GM19035 (cell line): ENCODE results near the gene ZNF14.
"Not testable (repeated sequence)": the region's sequence is repeated elsewhere in the genome, so short reads cannot be mapped to it uniquely, and the experiment has no call there.

Experiments
- ATAC-seq: cut with Tn5 transposase; IDR thresholded peaks from one replicate; pipeline ENCODE4 v1.9.1; 2021; ENCODE audit not compliant: unreplicated experiment

Gene ZNF14

DNA sequence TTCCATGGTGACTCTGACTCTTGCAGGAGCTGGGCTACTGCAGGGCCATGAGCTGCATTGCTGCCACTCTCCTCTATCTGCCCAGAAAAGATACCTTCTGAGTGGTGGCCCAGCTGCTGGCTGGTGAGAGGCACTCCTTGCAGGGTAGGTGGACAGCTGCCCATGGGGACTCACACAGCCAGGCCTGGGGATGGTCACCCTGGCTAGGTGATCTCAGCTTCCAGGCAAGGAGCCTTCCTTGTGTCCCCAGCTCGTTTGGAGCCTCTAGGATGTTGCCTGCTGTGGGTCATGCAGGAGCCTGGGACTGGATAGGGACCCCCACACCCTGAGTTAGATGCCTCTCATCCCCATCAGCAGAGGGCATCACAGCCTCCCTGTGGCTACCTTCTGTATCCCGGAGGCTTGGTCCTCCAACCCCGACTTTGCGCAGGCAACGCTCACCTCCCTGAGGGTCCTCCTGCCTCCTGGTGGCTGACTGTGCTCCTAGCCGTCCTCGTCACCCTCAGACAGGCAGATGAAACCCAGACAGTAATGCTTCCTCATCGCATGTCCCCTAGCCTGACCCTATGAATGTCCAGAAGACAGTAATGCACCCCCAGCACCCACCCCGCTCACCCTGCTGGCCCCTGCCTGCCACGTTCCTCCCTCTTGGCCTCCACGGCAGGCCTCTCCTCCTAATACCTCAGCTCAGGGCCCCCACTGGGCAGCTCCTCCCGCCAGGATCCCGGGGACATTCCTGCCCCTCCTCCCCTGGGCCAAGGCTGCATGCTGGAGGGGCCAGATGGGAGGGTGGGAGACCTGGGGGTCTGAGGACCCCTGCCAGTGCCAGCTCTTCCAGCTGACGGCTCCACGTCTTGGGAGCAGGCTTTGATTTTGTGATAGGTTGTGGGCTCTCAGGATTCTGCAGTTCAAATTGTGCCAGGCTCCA is 13.6 kb upstream of the ZNF14 start:
- no peak for ATAC-seq

DNA sequence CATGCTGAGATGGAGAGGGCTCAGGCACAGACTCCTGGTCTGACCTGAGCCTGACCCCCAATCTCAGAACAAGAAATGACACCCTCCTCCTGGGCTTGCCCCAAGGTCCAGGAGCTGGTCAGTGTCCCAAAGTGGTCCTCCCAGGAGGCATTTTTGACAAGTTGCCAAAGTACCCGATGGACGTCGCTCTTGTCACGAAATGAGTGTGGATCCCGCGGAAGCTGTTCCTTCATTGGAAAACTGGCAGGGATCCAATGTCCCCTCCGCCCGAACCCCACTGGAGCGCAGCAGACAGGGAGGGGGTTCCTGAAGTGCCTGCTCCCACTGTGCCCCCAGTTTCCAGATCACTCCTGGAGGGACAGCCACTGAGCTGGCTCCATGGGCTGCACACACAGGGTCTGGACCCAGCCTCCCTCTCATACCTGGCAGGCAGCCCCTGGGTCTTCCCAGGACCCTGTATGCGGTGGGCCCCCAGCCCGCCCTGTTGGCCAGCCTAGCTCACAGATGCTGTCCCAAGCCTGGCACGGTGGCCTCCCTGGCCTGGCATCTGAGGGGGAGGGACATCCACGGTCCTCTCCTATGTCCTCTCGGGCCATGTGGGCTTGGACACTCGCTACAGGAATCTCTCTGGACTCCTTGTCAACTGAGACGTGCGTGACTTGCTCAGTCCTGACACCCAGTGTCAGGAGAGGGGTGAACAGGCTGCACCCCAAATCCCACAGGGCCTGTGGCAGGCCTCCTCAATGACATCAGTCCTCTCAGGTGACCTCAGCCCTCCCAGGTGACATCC is 12.8 kb upstream of the ZNF14 start:
- ATAC-seq = no peak

- ATAC-seq = no peak
Observed at GRCh38 chr19:19744641-19745040, 11.7 kb upstream of the ZNF14 start.

DNA sequence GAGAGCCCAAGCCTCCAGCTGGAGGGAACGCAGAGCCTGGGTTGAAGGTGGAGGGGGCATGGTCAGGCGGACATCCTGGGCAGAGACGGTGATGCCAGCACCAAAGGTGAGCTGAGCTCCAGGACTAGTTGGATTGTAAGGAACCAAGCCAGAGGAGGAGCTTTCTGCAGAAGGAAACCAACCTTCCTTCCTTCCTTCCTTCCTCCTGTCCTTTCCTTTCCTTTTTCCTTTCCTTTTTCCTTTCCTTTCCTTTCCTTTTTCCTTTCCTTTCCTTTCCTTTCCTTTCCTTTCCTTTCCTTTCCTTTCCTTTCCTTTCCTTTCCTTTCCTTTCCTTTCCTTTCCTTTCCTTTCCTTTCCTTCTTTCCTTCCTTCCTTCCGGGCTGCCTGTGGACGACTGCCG is 11.0 kb upstream of the ZNF14 start:
- not testable (repeated sequence) for ATAC-seq

DNA sequence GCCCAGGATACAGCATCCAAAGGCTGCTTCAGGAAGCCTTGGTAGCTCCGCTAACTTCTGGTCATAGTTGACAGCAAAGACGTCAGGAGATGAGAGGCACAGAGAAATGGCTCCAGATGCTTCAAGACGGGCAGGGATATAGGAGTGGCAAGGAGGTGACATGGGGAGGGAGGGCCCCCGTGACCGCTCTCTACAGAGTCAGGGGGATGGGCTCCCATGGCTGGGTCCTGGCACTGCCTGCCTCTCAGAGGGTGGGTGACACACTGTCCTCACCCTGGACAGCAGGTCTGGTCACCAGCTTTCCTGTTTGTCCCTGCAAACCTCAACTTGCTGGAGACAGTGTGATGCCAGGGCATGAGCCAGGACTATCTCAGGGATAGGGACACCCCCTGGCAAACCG is 10.3 kb upstream of the ZNF14 start:
- ATAC-seq = no peak

DNA sequence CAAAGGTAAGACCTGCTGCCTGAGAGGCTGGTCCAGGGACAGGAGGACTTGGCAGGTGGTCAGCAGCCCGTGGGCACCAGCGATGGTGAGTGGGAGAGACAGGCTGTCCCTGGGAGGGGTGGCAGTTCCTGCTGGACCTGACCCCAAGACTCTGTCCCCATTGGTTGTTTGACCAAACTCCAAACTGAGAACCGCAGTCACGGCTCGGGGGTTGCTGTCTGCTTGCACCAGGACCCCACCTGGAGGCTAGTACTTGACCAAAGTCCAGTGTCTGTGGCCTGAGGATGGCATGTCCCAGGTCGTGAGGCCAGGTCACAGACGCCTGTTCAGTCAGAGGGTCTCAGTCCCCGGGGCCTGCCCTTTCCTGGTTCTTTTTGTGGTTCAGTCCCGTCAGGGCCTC is 9.9 kb upstream of the ZNF14 start:
- no peak for ATAC-seq

DNA sequence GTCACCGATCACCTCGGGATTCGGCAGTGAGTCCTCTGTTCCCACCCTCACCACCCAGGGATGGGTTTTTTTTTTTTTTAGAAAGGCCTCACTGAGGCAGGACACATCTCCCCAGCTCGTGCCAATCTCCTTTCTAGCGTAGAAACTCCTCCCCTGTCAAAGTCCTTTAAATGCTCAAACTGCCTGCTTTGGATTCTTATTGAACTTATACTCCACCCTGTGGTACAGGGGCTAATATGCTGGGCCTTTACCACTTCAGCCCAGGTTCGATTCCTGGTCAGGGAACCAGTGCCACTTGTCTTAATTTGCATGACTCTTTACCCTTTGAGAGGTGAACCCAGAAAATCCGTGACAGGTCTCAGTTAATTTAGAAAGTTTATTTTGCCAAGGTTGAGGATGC is 8.3 kb upstream of the ZNF14 start:
- no peak for ATAC-seq

- no peak for ATAC-seq
Observed at GRCh38 chr19:19740755-19741154, 7.8 kb upstream of the ZNF14 start.

DNA sequence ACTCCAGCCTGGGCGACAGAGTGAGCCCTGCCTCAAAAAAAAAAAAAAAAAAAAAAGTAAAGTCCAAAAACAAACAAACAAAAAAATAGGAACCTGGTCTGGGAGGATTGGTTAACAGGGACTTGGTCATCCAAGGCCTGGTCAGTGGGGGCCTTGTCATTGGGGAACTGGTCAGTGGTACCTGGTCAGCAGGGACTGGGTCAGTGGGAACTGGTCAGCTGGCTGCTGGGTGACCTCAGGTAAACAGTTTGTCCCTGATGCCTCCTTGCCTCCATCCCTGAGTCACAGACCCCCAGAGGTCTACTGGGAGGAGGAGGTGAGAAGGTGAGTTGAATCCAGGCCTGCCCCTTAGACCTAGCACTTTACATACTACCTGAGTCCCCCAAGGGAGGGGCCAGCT is 5.7 kb upstream of the ZNF14 start:
- no peak for ATAC-seq

DNA sequence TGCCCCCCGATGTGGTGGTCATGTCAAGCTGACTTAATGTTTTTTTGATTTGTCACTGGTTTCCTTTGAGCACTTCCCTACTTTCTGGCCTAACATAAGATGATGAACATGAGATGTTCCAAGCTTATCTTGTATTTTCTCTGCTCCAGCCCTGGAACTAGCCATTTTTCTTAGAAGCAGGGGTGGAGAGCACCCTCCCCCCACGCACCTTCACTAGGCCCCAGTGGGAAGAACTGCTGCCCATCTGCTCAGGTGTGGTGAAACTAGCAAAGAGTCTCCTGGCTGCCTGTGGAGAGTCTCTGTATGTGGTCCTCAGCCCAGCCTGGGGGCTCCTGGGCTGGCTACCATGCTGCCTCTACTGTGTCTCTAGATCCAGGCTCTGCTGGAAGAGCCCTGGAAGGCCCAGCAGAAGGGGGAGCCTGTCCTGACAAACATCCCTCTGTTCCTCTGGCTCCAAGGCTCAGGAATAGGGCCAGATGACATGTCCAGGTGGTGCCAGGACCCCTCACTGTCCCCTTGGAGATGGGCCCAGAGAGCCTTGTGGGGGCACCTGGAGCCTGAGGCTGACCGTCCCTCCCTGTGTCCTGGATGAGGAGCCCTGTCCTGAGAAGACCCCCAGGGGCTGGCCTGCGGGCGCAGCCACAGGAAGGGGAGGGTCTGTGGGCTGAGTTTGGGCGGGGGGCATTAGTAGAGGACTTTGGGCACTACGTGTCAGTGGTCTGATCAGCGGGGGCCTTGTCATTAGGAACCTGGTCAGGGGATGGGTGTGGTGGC is 4.8 kb upstream of the ZNF14 start:
- ATAC-seq = no peak

- ATAC-seq = no peak
Observed at GRCh38 chr19:19721896-19722295, 11.0 kb downstream of the ZNF14 start.

GRCh38 chr19:19719798-19720197 is 13.1 kb downstream of the ZNF14 start:
- ATAC-seq = no peak

GRCh38 chr19:19711934-19712828 is 20.7 kb downstream of the ZNF14 start:
- no peak for ATAC-seq

GRCh38 chr19:19711306-19711933 is 21.5 kb downstream of the ZNF14 start:
- no peak for ATAC-seq

GRCh38 chr19:19710506-19710905 is 22.4 kb downstream of the ZNF14 start:
- ATAC-seq = no peak

DNA sequence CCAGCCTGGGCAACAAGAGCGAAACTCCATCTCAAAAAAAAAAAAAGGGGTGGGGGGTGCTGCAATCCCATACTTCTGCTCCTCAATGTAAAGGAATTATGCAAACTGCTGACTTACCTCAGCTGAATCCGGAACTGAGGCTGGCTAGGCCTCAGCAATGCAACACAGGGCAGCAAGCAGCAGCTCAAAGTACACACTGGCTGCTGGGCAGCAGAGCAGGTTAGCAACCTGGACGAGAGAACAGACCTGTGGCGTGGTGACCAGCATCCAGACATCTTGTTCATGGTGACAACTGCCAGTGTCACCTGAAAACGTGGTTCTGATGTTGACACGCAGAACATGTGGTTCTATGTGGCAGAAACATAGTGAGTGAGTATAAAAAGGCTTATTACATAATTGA is 28.1 kb downstream of the ZNF14 start:
- no peak for ATAC-seq

DNA sequence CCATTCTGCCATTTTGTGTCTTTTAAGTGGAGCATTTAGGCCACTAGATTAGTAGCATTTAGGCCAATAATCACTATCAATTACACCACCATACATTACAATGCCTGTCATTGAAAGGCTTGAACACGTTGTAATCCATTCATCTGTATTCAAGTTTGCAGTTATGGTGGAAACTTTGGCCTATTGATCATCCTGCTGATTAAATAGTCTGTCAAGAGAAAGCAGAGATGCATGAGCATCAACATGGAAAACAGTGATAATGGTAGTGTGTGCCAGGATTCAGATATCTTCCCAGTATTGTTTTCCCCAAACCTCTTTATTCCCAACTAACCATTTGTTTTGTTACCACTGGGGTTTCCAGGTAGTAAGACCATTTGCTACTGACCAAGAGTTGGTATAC is 32.4 kb downstream of the ZNF14 start:
- ATAC-seq = not testable (repeated sequence)

- no peak for ATAC-seq
Observed at GRCh38 chr19:19697589-19697988, 35.3 kb downstream of the ZNF14 start.

DNA sequence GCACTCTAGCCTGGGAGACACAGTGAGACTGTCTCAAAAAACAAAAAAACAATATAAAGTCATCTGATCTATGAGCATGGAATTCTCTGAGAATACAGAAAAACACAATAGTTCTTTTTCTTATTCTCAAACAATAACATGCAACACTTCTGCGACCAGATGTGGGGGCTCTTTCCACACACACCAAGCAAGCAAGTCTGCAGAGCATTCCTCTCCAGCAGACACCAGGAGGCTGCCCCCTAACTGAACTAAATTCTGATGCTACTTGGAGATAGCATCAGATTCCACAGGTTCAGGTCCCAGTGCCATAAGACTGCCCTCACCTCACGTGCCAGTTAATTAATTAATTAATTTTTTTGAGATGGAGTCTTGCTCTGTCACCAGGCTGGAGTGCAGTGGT is 36.5 kb downstream of the ZNF14 start:
- no peak for ATAC-seq

DNA sequence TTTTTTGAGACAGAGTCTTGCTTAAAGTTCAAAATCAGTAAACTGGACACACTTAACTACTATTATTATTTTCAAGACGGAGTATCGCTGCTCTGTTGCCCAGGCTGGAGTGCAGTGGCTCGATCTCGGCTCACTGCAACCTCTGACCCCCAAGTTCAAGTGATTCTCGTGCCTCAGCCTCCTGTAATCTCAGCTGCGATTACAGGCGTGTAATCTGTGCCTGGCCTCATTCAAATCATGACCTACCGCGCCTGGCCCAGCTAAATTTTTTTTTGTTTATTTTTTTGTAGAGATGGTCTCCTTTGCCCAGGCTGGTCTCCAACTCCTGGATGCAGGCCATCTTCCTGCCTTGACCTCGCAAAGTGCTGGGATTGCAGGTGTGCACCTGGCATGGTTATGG is 41.2 kb downstream of the ZNF14 start:
- ATAC-seq = no peak
